Loucy (cell line): ENCODE measurements around the gene LSM3.

Experiments used
- EZH2phosphoT487 ChIP-seq: fragments of 200-600 bp; IDR thresholded peaks from 2 replicates; pipeline ENCODE4 v1.6.1; 2018; ENCODE audit warnings: antibody characterized with exemption, mild to moderate bottlenecking, moderate library complexity, borderline replicate concordance
- TF ChIP-seq, protein P1 (sequence below): fragments of 200-600 bp; sonication (generic); conservative IDR thresholded peaks from 2 replicates; pipeline ENCODE4 v1.5.1; 2014; ENCODE audit warnings: mild to moderate bottlenecking, antibody characterized with exemption, low read length

DNA sequence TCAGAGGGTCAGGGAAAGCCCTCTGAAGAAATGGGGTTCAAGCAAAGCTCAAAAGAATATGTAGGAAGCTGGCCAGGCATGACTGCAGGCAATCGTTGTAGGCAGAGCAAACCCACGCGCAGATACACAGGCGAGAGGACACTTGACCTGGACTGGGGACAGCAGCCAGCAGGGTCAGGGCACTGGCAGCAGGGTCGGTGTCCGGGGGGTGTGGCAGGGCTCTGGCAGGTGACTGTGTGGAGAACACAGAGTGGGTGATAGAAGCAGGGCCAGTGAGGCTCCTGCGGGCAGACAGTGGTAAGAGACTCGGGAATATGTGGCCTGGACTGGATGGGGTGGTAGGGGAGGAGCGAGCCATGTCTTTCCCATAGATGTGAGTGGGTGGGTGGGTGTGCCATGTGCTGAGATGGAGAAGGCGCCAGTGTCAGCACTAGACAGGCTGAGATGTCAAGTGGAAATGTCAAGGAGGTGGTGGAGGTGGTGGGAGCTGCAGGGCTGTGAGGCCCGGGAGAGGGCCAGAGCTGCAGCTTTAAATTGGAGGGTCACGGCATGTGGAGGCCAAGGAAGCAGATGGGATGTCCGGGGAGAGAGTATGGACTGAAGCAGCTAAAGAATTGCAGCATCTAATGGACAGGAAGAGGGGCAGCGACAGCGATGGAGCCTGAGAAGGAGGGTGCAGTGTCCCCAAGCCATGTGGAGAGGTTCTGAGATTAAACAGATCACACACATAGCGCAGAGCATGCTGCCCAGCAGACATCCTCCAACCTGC, 40.3 kb upstream of the LSM3 start:
- TF ChIP-seq, protein P1, sequence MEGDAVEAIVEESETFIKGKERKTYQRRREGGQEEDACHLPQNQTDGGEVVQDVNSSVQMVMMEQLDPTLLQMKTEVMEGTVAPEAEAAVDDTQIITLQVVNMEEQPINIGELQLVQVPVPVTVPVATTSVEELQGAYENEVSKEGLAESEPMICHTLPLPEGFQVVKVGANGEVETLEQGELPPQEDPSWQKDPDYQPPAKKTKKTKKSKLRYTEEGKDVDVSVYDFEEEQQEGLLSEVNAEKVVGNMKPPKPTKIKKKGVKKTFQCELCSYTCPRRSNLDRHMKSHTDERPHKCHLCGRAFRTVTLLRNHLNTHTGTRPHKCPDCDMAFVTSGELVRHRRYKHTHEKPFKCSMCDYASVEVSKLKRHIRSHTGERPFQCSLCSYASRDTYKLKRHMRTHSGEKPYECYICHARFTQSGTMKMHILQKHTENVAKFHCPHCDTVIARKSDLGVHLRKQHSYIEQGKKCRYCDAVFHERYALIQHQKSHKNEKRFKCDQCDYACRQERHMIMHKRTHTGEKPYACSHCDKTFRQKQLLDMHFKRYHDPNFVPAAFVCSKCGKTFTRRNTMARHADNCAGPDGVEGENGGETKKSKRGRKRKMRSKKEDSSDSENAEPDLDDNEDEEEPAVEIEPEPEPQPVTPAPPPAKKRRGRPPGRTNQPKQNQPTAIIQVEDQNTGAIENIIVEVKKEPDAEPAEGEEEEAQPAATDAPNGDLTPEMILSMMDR, result no peak
- no peak for TF ChIP-seq EZH2phosphoT487
